Loucy (cell line): ENCODE results near the gene FOXN4.

Experiments used
- H2AFZ ChIP-seq: fragments of 200-600 bp; sonication (generic); 2 replicates; pipeline ENCODE4 v1.6.0; 2016; ENCODE audit warnings: antibody characterized with exemption, mild to moderate bottlenecking, low read length, moderate library complexity
- H3F3A ChIP-seq: fragments of 200-600 bp; 2 replicates; pipeline ENCODE4 v1.6.0; 2016; ENCODE audit warnings: antibody characterized with exemption, low read depth, mild to moderate bottlenecking
- H3K27me3 ChIP-seq: fragments of 200-600 bp; sonication (generic); 2 replicates; pipeline ENCODE4 v1.6.1; 2014; ENCODE audit warnings: low read length, mild to moderate bottlenecking; ENCODE audit not compliant: insufficient read depth, poor library complexity, severe bottlenecking
- H3K36me3 ChIP-seq: fragments of 200-600 bp; sonication (generic); 2 replicates; pipeline ENCODE4 v1.6.1; 2016; ENCODE audit warnings: low read length; ENCODE audit not compliant: insufficient read depth
- H3K4me1 ChIP-seq: fragments of 200-600 bp; sonication (generic); 2 replicates; pipeline ENCODE4 v1.5.1; 2014; ENCODE audit warnings: low read length, mild to moderate bottlenecking; ENCODE audit not compliant: insufficient read depth, poor library complexity, severe bottlenecking
- H3K4me2 ChIP-seq: fragments of 200-600 bp; sonication (generic); 2 replicates; pipeline ENCODE4 v1.6.0; 2014; ENCODE audit warnings: antibody characterized with exemption, low read length, low read depth, mild to moderate bottlenecking; ENCODE audit not compliant: poor library complexity, severe bottlenecking
- H3K4me3 ChIP-seq: fragments of 200-600 bp; sonication (generic); 2 replicates; pipeline ENCODE4 v1.5.1; 2014; ENCODE audit warnings: low read length, mild to moderate bottlenecking, mixed read lengths; ENCODE audit not compliant: poor library complexity, severe bottlenecking
- H3K79me2 ChIP-seq: fragments of 200-600 bp; sonication (generic); 2 replicates; pipeline ENCODE4 v1.6.1; 2014; ENCODE audit warnings: low read length; ENCODE audit not compliant: insufficient read depth
- H3K9ac ChIP-seq: fragments of 200-600 bp; sonication (generic); 2 replicates; pipeline ENCODE4 v1.6.0; 2014; ENCODE audit warnings: mild to moderate bottlenecking, low read depth, low read length, moderate library complexity; ENCODE audit not compliant: poor library complexity, severe bottlenecking
- H3K9me2 ChIP-seq: fragments of 200-600 bp; sonication (generic); replicated peaks from 2 replicates; pipeline ENCODE4 v1.6.1; 2016; ENCODE audit warnings: low read depth, low read length, mixed read lengths
- H3K9me3 ChIP-seq: fragments of 200-600 bp; sonication (generic); 2 replicates; pipeline ENCODE4 v1.6.1; 2014; ENCODE audit warnings: mild to moderate bottlenecking, antibody characterized with exemption, low read length, low read depth; ENCODE audit not compliant: insufficient read depth
- H4K20me1 ChIP-seq: fragments of 200-600 bp; sonication (generic); 2 replicates; pipeline ENCODE4 v1.6.0; 2014; ENCODE audit warnings: antibody characterized with exemption, low read length, mild to moderate bottlenecking; ENCODE audit not compliant: insufficient read depth, poor library complexity, severe bottlenecking
- CTCF ChIP-seq: fragments of 200-600 bp; sonication (generic); conservative IDR thresholded peaks from 2 replicates; pipeline ENCODE4 v1.5.1; 2014; ENCODE audit warnings: mild to moderate bottlenecking, antibody characterized with exemption, low read length
- EZH2phosphoT487 ChIP-seq: fragments of 200-600 bp; IDR thresholded peaks from 2 replicates; pipeline ENCODE4 v1.6.1; 2018; ENCODE audit warnings: antibody characterized with exemption, mild to moderate bottlenecking, moderate library complexity, borderline replicate concordance

The FOXN4 gene

GRCh38 chr12:109241936-109242335 is 67.1 kb downstream of the FOXN4 start:
- TF ChIP-seq EZH2phosphoT487 (no peak), CTCF (no peak)
- H3K36me3 ChIP-seq, result no peaks in the 10 kb centered on the region; the same call in 1 of the 2 replicates

GRCh38 chr12:109240365-109240764 is 68.7 kb downstream of the FOXN4 start:
- Histone ChIP-seq H4K20me1 (no peaks in the 10 kb centered on the region), H3K79me2 (no peaks in the 10 kb centered on the region), H3K4me3 (no peak overlapping the region), H3K4me2 (no peak overlapping the region), H3F3A (no peaks in the 10 kb centered on the region), H3K36me3 (no peaks in the 10 kb centered on the region; the same call in 1 of the 2 replicates), H2AFZ (no peak overlapping the region), H3K9me2 (no peaks in the 10 kb centered on the region), H3K27me3 (no peaks in the 10 kb centered on the region), H3K4me1 (no peaks in the 10 kb centered on the region), H3K9ac (no peak overlapping the region), H3K9me3 (no peaks in the 10 kb centered on the region)
- TF ChIP-seq CTCF (no peak), EZH2phosphoT487 (no peak)

More at GRCh38 chr12:109241936-109242335, 67.1 kb downstream of the FOXN4 start:
- no peak overlapping the region for H3K4me3 ChIP-seq
- H2AFZ ChIP-seq, result no peak overlapping the region
- H3K79me2 ChIP-seq, result no peaks in the 10 kb centered on the region
- no peaks in the 10 kb centered on the region for H3K9me3 ChIP-seq
- H3K9me2 ChIP-seq, result no peaks in the 10 kb centered on the region
- no peaks in the 10 kb centered on the region for H3K27me3 ChIP-seq
- no peaks in the 10 kb centered on the region for H4K20me1 ChIP-seq
- H3F3A ChIP-seq, result no peaks in the 10 kb centered on the region
- no peak overlapping the region for H3K4me2 ChIP-seq
- H3K9ac ChIP-seq, result no peak overlapping the region
- H3K4me1 ChIP-seq, result no peaks in the 10 kb centered on the region

GRCh38 chr12:109239691-109240090 is 69.4 kb downstream of the FOXN4 start:
- Histone ChIP-seq H3K36me3 (no peaks in the 10 kb centered on the region; the same call in 1 of the 2 replicates), H3K4me2 (no peak overlapping the region), H2AFZ (no peak overlapping the region)

More at GRCh38 chr12:109239691-109240090, 69.4 kb downstream of the FOXN4 start:
- H3K4me1 ChIP-seq, result no peaks in the 10 kb centered on the region
- H3K9ac ChIP-seq, result no peak overlapping the region
- no peak overlapping the region for H3K4me3 ChIP-seq
- no peaks in the 10 kb centered on the region for H3K27me3 ChIP-seq
- H3K79me2 ChIP-seq, result no peaks in the 10 kb centered on the region
- H3F3A ChIP-seq, result no peaks in the 10 kb centered on the region
- no peaks in the 10 kb centered on the region for H4K20me1 ChIP-seq
- H3K9me2 ChIP-seq, result no peaks in the 10 kb centered on the region
- TF ChIP-seq EZH2phosphoT487 (no peak), CTCF (no peak)
- no peaks in the 10 kb centered on the region for H3K9me3 ChIP-seq
